GM21723 (cell line): ENCODE measurements around the gene ELFN1.
"Not testable (repeated sequence)": the region's sequence is repeated elsewhere in the genome, so short reads cannot be mapped to it uniquely, and the experiment has no call there.

ENCODE experiments used
- ATAC-seq: cut with Tn5 transposase; IDR thresholded peaks from one replicate; pipeline ENCODE4 v1.9.1; 2021; ENCODE audit warnings: mild to moderate bottlenecking, moderate library complexity; ENCODE audit not compliant: unreplicated experiment

Gene ELFN1

GRCh38 chr7:1706721-1707613 lies 36.9 kb downstream of the ELFN1 start:
- no peak for ATAC-seq

GRCh38 chr7:1707756-1708595 lies 37.9 kb downstream of the ELFN1 start:
- no peak for ATAC-seq

DNA sequence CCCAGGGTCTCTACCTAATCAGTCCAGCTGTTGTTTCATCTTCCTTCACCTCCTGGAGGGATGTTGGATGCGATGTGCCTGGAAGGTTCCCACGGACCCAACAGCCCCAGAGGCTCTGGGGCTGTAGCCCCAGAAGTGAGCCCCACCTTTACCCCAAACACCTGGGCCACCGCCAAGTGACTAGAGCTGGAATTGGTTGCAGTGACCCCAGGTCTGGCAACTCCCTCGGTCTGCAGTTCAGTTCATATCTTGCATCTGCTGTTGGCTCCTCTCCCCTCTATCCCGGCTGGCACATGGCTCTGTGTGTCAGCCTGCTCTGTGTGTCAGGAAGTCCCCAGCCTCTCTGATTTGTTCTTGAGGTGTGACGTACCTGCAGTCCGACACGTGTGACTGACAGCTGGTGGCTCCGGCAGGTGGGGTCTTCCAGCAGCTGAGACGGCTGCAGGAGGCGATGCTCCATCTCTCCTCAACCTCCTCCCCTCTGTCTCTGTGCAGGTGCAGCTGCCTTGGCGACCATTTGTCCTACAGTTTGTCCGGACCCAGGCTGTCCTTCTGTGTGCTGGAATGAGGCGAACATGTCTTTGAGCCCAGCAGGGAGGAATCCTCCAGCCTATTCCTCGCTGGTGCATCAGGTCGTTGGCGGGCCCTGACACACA lies 38.6 kb downstream of the ELFN1 start:
- no peak for ATAC-seq

DNA sequence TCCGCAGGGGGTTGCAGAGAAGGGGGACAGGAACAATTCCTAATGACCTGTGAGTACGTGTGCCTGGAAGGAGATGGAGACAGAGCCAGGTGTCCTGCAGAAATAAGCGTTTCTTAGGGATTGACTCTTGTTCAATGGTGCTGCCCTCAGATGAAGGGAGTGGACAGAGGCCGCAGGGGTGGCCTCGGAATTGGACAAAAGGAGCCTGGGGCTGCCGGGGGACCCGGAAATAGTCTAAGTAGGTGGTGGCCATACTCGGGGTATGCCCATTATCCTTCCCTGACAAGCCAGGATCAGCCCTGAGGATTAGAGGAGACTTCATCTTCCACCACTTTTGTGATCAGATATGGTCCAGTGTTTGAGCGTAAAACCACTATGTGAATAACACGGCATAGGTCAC lies 39.2 kb downstream of the ELFN1 start:
- ATAC-seq = no peak

GRCh38 chr7:1709900-1710299 lies 39.8 kb downstream of the ELFN1 start:
- ATAC-seq = no peak

- ATAC-seq = no peak
Observed at GRCh38 chr7:1710936-1711335, 40.9 kb downstream of the ELFN1 start.

GRCh38 chr7:1712907-1713501 lies 42.9 kb downstream of the ELFN1 start:
- no peak for ATAC-seq

- ATAC-seq = no peak
Observed at GRCh38 chr7:1713502-1714484, 43.7 kb downstream of the ELFN1 start.

DNA sequence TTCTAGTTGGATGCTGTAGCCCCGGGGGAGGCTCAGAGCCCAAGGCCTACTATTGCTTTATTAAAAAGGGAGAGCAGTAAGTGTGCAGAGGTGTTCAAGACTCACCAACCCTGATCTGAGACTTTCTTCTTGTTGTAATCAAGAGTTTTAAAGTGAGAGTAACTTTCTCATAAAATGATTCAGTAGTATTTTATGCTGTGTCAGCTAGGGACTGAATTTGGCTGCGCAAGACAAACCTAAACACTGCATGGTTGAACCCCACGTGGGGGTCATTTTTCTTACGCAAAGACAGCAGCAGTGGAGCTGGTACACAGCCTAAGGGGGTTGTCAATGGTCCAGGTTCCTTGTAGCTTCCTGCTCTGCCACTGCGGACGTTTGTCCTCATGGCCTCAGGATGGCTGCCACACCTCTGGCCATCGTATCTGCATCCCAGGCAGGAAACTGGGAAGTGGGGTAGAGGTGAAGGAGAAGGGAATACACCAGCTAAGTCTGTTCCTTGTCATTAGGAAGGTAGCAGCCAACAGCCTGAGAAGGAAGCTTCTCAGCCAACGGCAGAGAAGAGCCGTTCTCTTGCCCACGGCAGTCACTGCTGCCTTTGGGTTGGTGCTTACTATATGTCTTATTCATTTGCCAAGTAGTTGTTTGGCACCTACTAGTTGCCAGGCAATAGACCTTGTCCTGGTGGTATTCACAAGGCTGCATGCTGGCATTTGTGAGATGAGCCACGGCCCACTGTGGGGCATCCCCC lies 44.7 kb downstream of the ELFN1 start:
- ATAC-seq = no peak

DNA sequence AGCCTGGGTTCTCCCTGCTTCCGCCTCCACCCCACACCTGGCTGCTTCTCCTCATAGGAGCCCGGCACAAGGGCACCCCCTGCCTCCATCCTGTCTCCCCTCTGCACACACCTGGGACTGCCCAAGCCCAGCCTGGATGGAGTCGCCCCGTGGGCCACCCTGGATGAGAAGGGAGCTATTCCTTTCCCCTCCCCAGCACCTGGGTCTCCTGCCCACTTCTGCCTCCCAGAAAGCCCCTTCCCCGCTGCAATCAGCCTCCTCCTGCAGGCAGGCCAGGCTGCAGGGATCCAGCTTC lies 45.2 kb downstream of the ELFN1 start:
- ATAC-seq = no peak

- no peak for ATAC-seq
Observed at GRCh38 chr7:1715671-1716074, 45.6 kb downstream of the ELFN1 start.

DNA sequence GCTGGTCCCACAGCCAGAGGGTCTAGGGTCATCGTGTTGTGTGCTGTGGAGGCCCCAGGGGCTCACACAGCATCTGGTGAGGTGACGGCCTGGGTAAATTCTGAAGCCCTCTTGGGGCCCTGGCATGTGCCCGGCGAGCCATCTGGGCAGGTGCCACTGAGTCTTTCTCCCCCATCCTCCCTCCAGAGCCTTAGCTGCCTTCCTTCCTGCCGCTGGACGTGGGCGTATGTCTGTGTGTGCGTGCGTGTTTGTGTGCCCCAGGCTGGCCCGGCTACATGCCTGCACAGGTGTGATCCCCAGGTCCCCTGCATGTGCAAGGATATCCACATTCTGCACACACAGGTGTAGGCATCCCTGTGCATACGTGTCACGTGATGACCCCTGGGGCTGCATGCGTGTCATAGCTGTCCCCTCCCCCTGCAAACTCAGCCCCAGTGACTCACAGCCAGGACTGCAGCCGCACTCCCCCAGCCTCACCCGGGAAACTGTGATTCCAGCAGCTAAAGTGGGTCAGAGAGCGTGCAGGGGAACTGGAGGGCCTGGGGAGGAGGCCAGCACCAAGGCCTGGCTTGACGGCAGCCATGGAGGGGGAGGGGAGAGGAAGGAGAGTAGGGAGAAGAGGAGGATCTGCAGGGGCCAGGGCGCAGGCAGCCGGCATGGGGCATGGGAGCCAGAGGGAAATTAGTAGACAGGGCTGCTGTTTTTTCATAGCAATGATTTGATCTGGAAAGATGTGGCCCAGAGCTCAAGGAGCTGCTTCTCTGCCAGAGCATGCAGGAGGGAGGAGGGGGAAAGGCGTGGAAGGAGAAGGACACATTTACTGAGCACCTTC lies 46.4 kb downstream of the ELFN1 start:
- no peak for ATAC-seq

DNA sequence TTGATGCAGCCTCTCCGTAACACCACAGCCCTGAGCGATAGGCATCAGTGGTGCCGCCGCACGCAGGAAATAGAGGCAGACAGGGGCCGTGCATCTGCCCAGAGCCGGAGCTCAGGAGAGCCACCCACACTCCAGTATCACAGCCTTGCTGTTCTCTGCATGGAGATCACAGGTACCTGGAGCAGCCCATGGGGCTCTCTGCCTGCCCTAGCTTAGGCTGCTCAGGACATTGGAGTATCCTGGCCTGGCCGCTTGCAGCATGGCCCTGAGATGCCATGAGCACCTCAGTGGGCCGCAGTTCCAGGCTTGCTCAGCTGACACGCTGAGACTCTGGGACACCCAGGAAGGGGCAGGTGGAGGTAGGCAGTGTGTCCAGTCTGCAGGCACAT lies 47.0 kb downstream of the ELFN1 start:
- no peak for ATAC-seq

DNA sequence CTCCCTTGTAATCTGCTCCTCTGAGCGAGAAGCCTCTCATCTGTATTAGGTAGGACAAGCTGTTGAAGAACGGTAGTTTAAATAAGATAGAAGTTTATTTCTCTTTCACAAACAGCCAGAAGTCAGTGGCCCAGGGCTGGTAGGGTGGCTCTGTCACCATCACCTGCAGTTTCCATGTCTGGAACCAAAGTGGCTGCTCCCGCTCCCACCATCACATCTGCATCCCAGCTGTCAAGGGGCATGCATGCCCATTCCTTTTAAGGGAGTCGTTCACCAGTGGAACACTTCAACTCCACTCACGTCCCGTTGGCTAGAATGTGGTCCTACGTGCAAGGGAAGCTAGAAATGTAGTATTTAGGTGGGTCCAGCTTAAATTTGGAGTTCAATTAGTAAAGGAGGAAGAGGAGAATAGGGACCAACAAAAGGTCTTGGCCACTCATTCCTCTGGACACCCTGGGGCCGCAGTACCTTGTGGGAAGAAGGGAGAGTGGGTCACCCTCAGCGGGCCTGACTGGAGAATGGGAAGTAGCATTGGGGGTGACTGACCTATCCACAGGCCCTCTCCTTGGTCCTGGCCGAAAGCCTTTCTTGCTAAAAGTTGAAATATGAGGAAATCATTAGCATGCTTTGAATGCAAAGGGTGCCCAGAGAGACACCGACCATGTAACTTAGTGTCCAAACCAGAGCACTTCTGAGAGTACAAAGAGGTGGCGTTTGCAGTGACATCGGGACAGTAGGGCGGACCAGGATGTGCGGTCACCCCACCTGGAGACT lies 48.0 kb downstream of the ELFN1 start:
- no peak for ATAC-seq

GRCh38 chr7:1718850-1719249 lies 48.8 kb downstream of the ELFN1 start:
- not testable (repeated sequence) for ATAC-seq

GRCh38 chr7:1719256-1719655 lies 49.2 kb downstream of the ELFN1 start:
- not testable (repeated sequence) for ATAC-seq

DNA sequence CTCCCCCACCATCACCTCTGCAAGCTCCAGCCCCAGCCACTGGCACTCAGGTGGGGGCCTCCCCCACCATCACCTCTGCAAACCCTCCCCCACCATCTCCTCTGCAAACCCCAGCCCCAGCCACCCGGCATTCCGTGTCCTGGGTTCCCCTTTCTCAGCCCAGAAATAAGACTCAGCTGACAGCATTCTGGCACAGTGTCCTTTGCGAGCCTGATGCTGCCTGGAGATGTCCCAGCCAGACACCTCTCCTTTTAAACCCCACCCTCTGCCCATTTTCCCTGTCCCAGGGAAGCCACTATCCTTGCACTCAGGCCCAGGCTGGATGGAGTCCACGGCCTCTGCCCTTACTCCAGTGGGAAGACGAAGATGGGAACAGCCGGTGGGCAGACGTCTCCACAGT lies 49.8 kb downstream of the ELFN1 start:
- no peak for ATAC-seq

- no peak for ATAC-seq
Observed at GRCh38 chr7:1720326-1720725, 50.2 kb downstream of the ELFN1 start.
